Vagina (tissue), 2 donors: Measurements from ENCODE around the gene STX4. TPM values are rescaled to one million over a fixed set of nuclear protein-coding genes. Genes with fewer than 3 reads are reported as not detected.

Experiments
- DNase-seq, 2 donors: peaks; one replicate each; pipeline ENCODE4 v3.0.0-alpha.2; 2017; ENCODE audit errors: extremely low spot score in 2 of 2
- H3K27ac ChIP-seq: fragments of 200-600 bp; sonication (generic); one replicate; pipeline ENCODE4 v1.5.1; 2019
- H3K27me3 ChIP-seq: fragments of 200-600 bp; sonication (generic); one replicate; pipeline ENCODE4 v1.5.1; 2019
- H3K36me3 ChIP-seq, 2 donors: fragments of 200-600 bp; sonication (generic); one replicate each; pipeline ENCODE4 v1.5.1; 2017 to 2019
- H3K4me1 ChIP-seq: fragments of 200-600 bp; sonication (generic); one replicate; pipeline ENCODE4 v1.5.1; 2019
- H3K4me3 ChIP-seq, 2 donors: fragments of 200-600 bp; sonication (generic); 1 replicate in 1 of 2; 2 replicates in 1 of 2; pipeline ENCODE4 v1.5.1; 2016 to 2019
- H3K9me3 ChIP-seq: fragments of 200-600 bp; sonication (generic); one replicate; pipeline ENCODE4 v1.5.1; 2019
- POLR2A ChIP-seq, 2 donors: fragments of 450-650 bp; IDR thresholded peaks; one replicate each; pipeline ENCODE4 v1.6.1; 2017; ENCODE audit warnings: antibody characterized with exemption in 2 of 2, mild to moderate bottlenecking in 2 of 2, moderate library complexity in 2 of 2
- POLR2AphosphoS5 ChIP-seq, 2 donors: sonication (generic); formaldehyde crosslinking; IDR thresholded peaks; one replicate each; pipeline ENCODE4 v1.9.0; 2017; ENCODE audit warnings: antibody characterized with exemption in 2 of 2, mild to moderate bottlenecking in 2 of 2, low read depth in 1 of 2; ENCODE audit not compliant: insufficient read depth in 1 of 2
- intact Hi-C: fragments of 100-400 bp; cut with DNase I; formaldehyde crosslinking; loops from one replicate; pipeline ENCODE4 v1.15.1; 2023
- total RNA-seq: library from RNA; depleted of rRNA; stranded (reverse); fragments of >200 nt; gene quantifications from one replicate; pipeline ENCODE4 v1.2.3, GENCODE V29; 2016
- TF ChIP-seq, protein P1 (sequence below), 3 experiments: fragments of 450-650 bp in 2 of 3; fragments of 200-600 bp in 1 of 3; sonication (generic) in 1 of 3; IDR thresholded peaks; one replicate each; pipeline ENCODE4 v1.5.1; 2017 to 2019; ENCODE audit warnings: antibody characterized with exemption in 3 of 3, mild to moderate bottlenecking in 2 of 3, moderate library complexity in 2 of 3

STX4 gene
- total RNA-seq, 1 donor from 2014 or later, result 42.5 TPM

- H3K36me3 ChIP-seq, result peaks cover 0 to 27% of the 10 kb centered on the region in 2 donors
- H3K27ac ChIP-seq, result no peak overlapping the region
Observed at GRCh38 chr16:31087971-31088370, 54.6 kb downstream of the STX4 start.

GRCh38 chr16:31088459-31089183 is 55.3 kb downstream of the STX4 start, which contains the start of gene PRSS53:
TSS of gene PRSS53 (minus strand) at chr16:31088943. CDS start at chr16:31088809, 134 bp downstream.
- Histone ChIP-seq H3K4me1 (peaks cover 11% of the 10 kb centered on the region), H3K4me3 (no peak within 1 kb of the TSS), H3K9me3 (no peaks in the 10 kb centered on the region), H3K27ac (no peak within 1 kb of the TSS), H3K27me3 (no peaks in the 10 kb centered on the region), H3K36me3 (peaks cover 0 to 21% of the 10 kb centered on the region in 2 donors)
- no peak for TF ChIP-seq POLR2AphosphoS5 (IDR thresholded peaks at IDR 0.05; ENCODE audit: insufficient read depth in 1 of 2, low read depth in 1 of 2)
- TF ChIP-seq, protein P1, sequence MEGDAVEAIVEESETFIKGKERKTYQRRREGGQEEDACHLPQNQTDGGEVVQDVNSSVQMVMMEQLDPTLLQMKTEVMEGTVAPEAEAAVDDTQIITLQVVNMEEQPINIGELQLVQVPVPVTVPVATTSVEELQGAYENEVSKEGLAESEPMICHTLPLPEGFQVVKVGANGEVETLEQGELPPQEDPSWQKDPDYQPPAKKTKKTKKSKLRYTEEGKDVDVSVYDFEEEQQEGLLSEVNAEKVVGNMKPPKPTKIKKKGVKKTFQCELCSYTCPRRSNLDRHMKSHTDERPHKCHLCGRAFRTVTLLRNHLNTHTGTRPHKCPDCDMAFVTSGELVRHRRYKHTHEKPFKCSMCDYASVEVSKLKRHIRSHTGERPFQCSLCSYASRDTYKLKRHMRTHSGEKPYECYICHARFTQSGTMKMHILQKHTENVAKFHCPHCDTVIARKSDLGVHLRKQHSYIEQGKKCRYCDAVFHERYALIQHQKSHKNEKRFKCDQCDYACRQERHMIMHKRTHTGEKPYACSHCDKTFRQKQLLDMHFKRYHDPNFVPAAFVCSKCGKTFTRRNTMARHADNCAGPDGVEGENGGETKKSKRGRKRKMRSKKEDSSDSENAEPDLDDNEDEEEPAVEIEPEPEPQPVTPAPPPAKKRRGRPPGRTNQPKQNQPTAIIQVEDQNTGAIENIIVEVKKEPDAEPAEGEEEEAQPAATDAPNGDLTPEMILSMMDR (IDR thresholded peaks at IDR 0.05), result no peak
- TF ChIP-seq POLR2A (IDR thresholded peaks at IDR 0.05), result no peak
- DNase-seq, result no peak
- intact Hi-C loops, result loop anchor here (10.0 kb wide), 1 partner anchor 56 kb away; no protein-coding TSS in a partner anchor

More at GRCh38 chr16:31087971-31088370, 54.6 kb downstream of the STX4 start:
- intact Hi-C loops, result loop anchor here (10.0 kb wide), 1 partner anchor 57 kb away; no protein-coding TSS in a partner anchor
- no peak for DNase-seq
- Histone ChIP-seq H3K4me1 (peaks cover 5% of the 10 kb centered on the region), H3K27me3 (no peaks in the 10 kb centered on the region), H3K9me3 (no peaks in the 10 kb centered on the region), H3K4me3 (no peak overlapping the region)
- TF ChIP-seq POLR2AphosphoS5 (IDR thresholded peaks at IDR 0.05; ENCODE audit: insufficient read depth in 1 of 2, low read depth in 1 of 2), result no peak
- no peak for TF ChIP-seq POLR2A (IDR thresholded peaks at IDR 0.05)
- TF ChIP-seq, protein P1 (IDR thresholded peaks at IDR 0.05), result no peak

DNA sequence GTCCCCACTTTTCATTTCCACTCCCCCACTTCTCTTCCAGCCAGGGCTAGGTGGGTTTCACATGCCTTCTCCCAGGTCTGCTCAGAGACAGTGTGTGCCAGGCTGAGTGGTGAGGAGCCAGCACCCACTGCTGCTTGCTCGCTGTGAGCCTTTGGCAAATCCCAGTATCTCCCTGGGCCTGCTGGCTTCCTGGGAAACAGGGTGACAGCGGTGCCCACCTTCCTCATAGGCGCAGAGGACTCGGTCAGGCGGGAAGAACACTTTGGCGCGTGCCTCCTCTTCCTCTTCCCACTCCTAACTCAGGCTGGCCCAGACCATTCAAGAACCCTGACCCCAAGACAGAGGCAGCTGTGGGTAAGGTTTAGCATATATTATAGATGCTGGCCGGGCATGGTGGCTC is 55.8 kb downstream of the STX4 start:
- intact Hi-C loops, result loop anchor here (10.0 kb wide), 1 partner anchor 56 kb away; no protein-coding TSS in a partner anchor

More for the DNA sequence above, 55.8 kb downstream of the STX4 start:
- peaks cover 0 to 18% of the 10 kb centered on the region in 2 donors for H3K36me3 ChIP-seq
- H3K27ac ChIP-seq, result no peak overlapping the region
- no peak overlapping the region for H3K4me3 ChIP-seq
- no peaks in the 10 kb centered on the region for H3K27me3 ChIP-seq
- DNase-seq, result no peak
- no peaks in the 10 kb centered on the region for H3K9me3 ChIP-seq
- peaks cover 17% of the 10 kb centered on the region for H3K4me1 ChIP-seq
- TF ChIP-seq, protein P1 (IDR thresholded peaks at IDR 0.05), result no peak
- TF ChIP-seq POLR2A (IDR thresholded peaks at IDR 0.05) (no peak), POLR2AphosphoS5 (IDR thresholded peaks at IDR 0.05; ENCODE audit: insufficient read depth in 1 of 2, low read depth in 1 of 2) (no peak)

Other genes starting within 250 kb of the STX4 start
- 11.3 TPM for gene ZNF629, start 246.4 kb upstream of the STX4 start, total RNA-seq
- gene BCL7C, start 139.5 kb upstream of the STX4 start, total RNA-seq, result 38.1 TPM
- 3.2 TPM for gene CTF1, start 136.9 kb upstream of the STX4 start, total RNA-seq
- gene FBXL19, start 110.0 kb upstream of the STX4 start, total RNA-seq, result 21.4 TPM
- 27.0 TPM for gene ORAI3, start 84.5 kb upstream of the STX4 start, total RNA-seq
- 10.6 TPM for gene SETD1A, start 75.8 kb upstream of the STX4 start, total RNA-seq
- gene HSD3B7, start 48.4 kb upstream of the STX4 start, total RNA-seq, result 14.5 TPM
- gene STX1B, start 22.9 kb upstream of the STX4 start, total RNA-seq, result 4.7 TPM
- gene ZNF668, start 40.7 kb downstream of the STX4 start, total RNA-seq, result 5.4 TPM
- 10.6 TPM for gene ZNF646, start 40.9 kb downstream of the STX4 start, total RNA-seq
- gene PRSS53, start 55.4 kb downstream of the STX4 start, total RNA-seq, result 2.0 TPM
- gene VKORC1, start 61.2 kb downstream of the STX4 start, total RNA-seq, result 123 TPM
- 48.9 TPM for gene BCKDK, start 74.8 kb downstream of the STX4 start, total RNA-seq
- 76.6 TPM for gene KAT8, start 84.1 kb downstream of the STX4 start, total RNA-seq
- gene PRSS8, start 102.2 kb downstream of the STX4 start, total RNA-seq, result 26.0 TPM
- gene PRSS36, start 116.5 kb downstream of the STX4 start, total RNA-seq, result 1.2 TPM
- gene FUS, start 146.6 kb downstream of the STX4 start, total RNA-seq, result 74.2 TPM
- gene PYCARD, start 169.2 kb downstream of the STX4 start, total RNA-seq, result 85.0 TPM
- not detected for gene TRIM72, start 180.6 kb downstream of the STX4 start, total RNA-seq
- gene PYDC1, start 183.6 kb downstream of the STX4 start, total RNA-seq, result not detected
- gene ITGAM, start 226.4 kb downstream of the STX4 start, total RNA-seq, result 14.0 TPM